SKM-1 (cell line): ENCODE measurements around the gene CREG1.

Experiments
- DNase-seq: peaks from one replicate; lab custom pipeline; 2025; ENCODE audit not compliant: unreplicated experiment; lab: John Stamatoyannopoulos, UW

Gene CREG1

GRCh38 chr1:167509587-167509986 is 44.0 kb downstream of the CREG1 start:
- no peak for DNase-seq

DNA sequence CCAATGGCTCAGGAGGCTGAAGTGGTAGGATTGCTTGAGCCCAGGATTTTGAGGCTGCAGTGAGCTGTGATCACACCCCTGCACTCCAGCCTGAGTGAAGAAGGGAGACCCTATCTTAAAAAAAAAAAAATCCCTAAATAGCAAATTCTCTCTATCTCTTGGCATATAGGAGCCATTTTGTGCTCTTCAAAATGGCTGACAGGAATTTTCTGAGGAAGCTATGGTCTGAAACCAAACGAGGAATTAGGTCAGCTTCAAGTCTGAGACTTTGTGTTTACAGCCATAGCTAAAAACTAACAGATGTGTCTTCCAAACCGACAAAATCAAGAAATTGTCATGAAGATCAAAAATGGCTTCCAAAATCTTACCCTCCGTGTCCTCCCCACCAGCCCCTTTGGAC is 45.8 kb downstream of the CREG1 start:
- DNase-seq = no peak

DNA sequence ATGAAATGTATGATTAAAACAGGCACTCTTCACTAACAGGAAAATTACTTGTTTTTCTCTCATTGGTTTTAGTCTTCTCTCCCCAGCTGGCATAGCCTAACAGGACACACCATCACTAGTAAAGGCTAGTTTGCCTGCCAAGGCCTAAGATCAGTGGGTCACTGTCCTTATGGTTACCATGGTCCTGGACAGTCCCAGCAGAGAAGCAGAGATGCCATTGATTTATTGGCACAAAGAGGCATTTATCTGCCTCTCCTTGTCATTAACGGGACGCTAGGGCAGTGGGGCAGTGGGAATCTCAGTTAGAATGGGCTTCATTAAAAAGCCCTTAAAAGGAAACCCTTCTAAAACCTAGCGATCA is 49.1 kb downstream of the CREG1 start:
- DNase-seq = no peak

DNA sequence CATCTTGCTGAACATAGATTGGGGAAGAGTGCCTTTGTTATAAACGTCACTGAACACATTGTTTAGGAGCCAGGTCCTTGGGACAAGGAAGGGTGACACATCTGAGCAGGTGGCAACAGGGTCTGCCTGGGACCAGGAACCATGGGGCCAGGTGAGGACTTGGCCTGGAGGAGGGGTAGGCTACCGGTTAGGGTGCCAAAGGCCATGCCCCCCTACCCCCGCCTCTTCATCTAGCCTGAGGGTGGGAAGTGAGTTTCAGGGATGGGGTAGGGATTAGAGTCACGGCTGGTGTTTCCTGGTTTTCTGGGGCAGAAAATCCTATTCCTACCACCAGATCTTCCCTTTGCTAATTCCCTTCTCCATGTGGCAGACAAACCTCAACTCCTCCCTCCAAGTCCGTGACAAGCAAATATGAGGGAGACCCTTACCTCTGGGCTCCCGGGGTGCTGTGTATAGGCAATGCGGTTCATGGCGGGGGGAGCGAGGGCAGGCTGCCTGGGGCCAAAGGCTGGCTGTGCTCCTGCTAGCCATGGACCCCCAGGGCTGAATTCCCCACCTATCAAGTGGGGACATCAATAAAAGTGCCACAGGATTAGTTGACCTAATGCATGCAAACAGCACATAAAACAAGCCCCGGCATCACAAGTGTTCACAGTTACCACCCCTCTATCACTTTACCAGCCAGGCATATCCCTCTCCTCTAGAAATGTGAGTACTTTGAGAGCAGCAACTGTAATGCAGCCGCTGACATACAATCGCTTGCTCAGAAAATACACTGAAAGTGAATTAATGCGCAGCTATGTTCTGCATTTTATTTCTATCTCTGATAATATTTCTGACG is 49.7 kb downstream of the CREG1 start:
- no peak for DNase-seq

GRCh38 chr1:167502719-167503462 is 50.7 kb downstream of the CREG1 start:
- DNase-seq = no peak

DNA sequence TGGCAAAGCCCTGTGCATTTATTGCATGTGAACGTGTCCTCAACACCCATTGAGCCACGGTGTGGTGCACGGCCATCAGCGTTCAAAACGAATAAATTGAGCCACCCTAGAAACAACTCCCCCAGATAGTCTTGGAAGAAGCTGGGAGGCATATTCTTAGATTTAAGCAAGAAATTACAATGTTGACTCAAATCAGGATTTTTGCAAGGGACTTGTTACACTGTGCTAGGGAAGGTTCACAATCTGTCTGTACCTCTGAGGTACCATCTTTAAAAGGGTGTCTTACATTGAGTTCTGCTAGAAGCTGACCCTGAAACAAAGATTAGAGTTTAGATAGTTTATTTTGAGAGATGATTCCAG is 51.4 kb downstream of the CREG1 start:
- no peak for DNase-seq

DNA sequence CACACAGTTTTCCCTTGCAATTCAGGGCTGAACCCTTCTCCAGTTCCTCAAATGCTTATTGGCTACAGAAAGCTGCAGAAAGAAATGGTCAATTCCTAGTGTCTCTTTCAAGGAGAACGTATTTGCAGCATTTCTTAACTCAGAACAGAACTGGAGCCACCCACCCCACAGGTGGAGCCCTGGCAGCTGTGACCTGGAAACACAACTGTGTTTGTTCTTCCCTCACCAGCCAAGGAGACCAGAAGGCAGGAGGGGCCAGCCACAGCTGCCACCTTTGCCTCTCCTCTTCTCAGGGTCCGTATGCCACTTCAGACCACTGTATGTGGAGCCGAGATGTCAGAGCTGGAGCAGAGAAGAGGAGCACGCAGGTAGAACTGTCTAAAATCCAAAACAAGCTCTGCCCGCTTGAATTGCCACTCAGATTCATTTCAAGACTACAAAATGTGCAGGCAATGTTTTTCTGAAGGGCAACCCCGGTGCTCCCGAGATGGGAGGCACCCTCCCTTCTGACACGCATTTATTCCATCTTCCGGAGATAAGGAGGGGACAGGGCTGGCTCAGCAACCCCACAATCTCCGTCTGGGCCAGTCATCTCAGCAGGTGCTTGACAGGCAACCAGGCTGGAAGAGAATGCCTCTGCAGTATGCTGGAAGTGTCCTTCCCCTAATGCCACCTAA is 51.9 kb downstream of the CREG1 start:
- no peak for DNase-seq

GRCh38 chr1:167500283-167500860 is 53.2 kb downstream of the CREG1 start:
- no peak for DNase-seq

GRCh38 chr1:167499664-167500101 is 53.9 kb downstream of the CREG1 start:
- DNase-seq = no peak

DNA sequence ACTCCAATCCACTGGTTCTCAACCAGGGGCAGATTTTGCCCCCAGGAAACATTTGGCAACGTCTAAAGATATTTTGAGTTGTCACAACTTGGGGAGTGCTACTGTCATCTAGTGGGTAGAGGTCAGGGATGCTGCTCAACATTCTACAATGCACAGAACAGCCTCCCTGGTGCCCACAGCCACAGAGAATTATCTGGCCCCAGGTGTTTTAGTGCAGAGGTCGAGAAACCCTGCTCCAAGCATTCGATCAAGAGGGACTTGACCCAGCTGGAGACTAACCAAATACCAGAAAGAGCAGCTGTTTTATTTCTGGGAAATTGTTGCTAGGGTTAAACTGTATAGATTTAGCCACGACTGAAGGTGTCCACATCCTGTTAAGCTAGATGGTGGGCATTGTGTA is 54.5 kb downstream of the CREG1 start:
- DNase-seq = no peak

DNA sequence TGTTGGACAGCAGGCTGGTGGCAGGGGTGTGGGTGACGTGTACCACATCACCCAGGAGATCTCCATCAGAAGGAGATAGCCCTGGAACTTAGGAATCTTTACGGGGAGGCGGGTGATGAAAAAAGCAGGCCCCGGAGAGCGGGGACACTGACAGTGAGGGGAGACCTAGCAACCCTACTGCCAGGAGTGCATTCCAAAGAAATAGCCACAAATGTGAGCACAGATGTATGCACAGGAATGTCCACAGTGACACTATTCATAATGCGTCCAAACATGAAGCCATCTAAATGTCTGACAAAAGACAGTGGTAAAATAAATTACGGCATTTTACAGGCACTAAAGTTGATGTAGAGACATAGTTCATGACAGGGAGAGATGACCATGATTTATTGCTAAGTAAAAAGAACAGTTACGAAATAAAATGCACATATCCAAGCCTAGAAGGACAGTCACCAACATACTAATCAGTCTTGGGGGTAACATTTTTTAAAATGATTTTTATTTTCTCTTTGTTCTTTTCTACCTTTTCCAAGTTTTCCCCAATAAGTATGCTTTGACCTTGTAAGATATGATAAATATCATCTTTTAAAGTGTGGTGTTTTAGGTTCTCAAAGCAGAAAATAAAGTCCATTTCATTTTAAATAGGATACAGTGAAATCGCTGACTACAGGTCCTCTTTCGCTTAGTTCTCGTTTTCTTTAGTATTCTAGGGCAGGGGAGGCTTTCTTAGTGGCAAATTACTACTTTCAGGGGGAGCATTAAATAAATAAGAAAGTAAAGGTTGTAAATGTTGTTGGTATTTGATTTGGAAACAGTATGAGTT is 56.6 kb downstream of the CREG1 start:
- DNase-seq = no peak

GRCh38 chr1:167493372-167493771 is 60.2 kb downstream of the CREG1 start:
- no peak for DNase-seq

GRCh38 chr1:167492481-167492910 is 61.1 kb downstream of the CREG1 start:
- no peak for DNase-seq

DNA sequence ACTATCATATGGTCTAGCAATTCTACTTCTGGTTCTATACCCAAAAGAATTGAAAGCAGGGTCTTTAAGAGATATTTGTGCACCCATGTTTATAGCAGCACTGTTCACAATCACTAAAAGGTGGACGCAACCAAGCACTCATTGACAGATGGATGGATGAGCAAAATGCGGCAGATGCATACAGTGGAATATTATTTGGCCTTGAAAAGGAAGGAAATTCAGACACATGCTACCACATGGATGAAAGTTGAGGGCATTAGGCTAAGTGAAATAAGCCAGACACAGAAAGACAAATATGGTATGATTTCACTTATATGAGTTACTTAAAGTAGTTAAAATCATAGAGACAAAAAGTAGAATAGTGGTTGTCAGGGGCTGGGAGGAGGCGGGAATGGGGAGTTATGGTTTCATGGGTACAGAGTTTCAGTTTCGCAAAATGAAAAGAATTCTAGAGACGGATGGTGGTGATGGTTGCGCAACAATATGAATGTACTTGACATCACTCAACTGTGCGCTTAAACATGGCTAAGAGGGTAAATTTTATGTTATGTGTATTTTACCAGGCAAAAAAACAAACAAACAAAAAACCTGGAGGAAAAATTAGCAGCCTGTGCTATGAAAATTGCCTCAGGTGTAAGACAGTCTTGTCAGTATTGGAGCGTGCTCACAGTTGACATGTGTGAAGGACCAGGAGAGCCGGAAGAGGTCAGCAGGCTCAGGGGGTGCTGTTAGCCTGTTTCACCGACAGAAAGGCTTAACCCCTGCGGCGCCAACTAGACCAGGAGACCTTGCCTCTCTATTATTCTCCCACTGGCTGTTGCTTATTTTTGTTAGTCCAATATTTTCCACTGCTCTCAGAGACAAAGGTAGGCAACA is 61.7 kb downstream of the CREG1 start:
- DNase-seq = no peak
